GM19240 (cell line): ENCODE data around the gene LARGE1.

Experiments
- DNase-seq: peaks from one replicate; pipeline ENCODE4 v3.0.0; 2011; ENCODE audit warnings: low spot score; ENCODE audit not compliant: insufficient read length

Gene LARGE1

GRCh38 chr22:33825761-33826160 is 94.5 kb downstream of the LARGE1 start:
- no peak for DNase-seq

DNA sequence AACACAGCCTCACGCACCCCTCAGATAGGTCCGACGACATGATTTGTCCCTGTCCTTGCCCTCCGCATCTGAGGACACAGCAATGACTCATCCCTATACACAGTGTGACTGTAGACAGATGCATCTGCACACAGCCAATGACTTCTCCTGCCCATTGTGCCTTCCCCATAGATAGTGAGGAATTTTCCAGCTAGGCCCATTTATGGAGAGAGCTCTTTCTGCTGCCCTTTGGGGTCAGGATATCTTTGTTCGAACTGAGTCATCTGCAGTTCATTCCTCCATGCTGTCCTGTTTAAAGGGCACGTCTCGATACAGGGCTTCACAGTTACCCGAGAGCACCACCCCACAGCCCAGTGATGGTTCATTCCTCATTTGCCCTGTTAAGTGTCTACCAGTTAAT is 96.7 kb downstream of the LARGE1 start:
- DNase-seq, result no peak

- no peak for DNase-seq
These were observed 99.0 kb downstream of the LARGE1 start for GRCh38 chr22:33821290-33821689.

- no peak for DNase-seq
These were observed 100.5 kb downstream of the LARGE1 start for GRCh38 chr22:33819743-33820142.

- no peak for DNase-seq
These were observed 102.7 kb downstream of the LARGE1 start for GRCh38 chr22:33817512-33818127.

DNA sequence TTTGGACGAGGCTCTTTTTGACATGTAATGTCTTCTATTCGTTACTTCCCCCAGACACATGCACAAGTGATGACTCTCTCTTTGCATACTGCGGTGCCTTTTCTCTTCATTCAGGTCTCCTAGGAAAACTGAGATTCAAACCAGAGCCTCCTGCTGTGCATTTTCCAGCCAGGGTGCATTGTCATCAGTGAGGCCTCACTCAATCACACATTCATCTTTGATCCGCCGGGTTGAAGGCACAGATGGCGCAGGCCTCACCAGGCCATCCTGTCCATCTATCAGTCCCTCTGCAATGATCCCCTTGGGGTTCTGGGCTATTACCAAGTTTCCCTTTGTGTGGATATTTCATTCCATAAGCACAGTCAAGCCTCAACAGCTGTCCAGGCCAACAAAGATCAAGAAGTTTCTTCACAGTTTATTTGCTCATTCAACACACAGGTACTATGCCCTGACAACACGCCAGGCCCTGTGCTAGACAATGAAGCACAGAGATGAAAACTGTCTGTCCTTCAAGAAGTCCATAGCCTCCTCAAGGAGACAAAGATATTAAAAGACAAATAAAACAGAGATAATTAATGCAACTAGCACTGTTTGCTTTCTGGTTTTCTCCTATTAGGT is 107.8 kb downstream of the LARGE1 start:
- no peak for DNase-seq

DNA sequence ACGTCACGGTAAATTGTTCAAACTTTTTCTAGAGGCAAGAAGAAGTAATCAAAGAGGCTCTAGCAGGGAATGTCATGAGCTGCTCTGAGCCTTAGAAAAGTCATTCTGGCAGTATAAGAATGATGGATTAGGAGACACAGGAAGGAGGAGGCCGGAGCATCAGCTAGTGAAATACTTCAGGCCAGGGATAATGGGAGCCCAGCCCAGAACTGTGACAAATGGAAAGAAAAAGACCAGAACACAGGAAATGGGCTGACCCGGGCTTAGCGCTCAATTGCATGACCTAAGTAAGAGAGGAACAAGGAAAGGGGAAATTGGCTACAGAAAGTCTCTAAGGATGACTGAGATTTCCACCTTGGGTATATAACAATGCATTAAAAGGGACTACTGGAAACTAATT is 108.6 kb downstream of the LARGE1 start:
- DNase-seq, result no peak

GRCh38 chr22:33811208-33811607 is 109.1 kb downstream of the LARGE1 start:
- DNase-seq, result no peak

DNA sequence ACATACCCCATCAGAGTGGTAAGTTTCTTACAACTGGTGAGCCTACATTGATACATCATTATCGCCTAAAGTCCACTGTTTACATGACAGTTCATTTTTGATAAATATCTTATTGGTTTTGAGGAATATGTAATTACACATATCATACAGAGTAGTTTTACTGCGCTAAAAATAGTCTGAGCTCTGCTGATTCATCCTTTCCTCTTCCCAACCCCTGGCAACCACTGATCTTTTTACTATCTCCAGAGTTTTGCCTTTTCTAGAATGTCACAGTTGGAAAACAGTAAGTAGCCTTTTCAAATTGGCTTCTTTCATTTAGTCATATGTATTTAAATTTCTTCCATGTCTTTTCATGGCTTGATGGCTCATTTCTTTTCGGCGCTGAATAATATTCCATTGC is 112.8 kb downstream of the LARGE1 start:
- DNase-seq, result no peak

- peak; percentile 55 for DNase-seq
These were observed 114.1 kb downstream of the LARGE1 start for GRCh38 chr22:33806191-33806590.

DNA sequence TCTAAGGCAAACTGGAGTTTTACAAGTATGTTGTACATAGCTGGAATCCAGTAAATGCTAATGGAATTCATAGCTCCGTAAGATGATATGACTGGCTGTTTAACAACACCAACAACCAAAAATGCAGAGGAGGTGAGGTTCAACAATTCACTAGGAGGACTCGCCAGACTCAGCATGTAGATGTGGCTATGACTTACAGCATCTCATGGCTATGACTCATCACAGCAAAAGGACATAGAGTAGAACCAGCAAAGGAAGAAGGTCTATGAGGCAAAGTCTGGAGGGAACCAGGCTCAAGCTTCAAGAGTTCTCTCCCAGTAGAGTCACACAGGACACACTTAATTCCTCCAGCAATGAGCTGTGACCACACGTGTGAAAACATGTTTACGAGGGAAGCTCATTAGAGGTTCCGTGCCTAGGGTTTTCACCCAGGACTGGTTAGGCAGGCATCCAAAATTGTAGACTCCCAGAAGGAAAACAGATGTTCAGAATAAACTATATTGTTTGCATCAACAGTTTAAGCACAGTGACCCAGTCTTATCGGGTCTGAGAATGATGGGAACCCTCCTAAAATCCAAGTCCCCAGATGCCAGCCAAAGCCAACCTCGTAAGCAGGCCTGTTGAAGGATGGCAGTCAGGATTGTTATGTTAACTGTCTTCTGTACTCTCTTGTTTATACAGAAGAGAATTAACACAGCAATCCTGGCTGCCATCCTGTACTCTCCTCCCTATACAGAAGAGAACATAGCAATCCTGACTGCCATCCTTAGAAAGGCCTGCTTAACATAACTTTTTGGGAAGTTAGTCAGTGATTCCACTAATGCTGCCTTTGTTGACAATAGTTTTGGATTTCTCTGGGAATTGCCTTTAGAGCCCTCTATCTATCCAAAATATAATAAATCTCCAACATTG is 116.6 kb downstream of the LARGE1 start:
- no peak for DNase-seq

GRCh38 chr22:33798401-33798800 is 121.9 kb downstream of the LARGE1 start:
- no peak for DNase-seq

- no peak for DNase-seq
These were observed 123.8 kb downstream of the LARGE1 start for GRCh38 chr22:33796494-33796893.

DNA sequence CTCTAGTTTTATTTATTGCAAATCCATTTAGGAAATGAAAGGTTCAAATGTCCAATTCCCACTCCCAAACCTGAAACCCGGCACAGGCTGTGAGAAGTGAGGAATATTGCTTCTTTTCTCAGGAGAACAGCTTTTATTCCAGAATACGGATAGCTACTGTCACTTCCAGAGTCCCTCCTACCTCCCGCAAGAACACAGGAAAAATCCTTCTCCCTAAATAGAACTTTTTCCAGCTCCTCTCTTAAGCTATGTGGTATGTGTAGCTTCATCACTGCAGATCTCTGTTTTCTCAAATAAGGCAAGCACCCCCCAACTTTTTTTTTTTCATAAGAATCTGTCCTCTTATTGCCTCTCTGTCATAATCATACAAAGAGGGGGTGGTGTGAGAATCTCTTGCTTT is 126.8 kb downstream of the LARGE1 start:
- no peak for DNase-seq

- DNase-seq, result no peak
These were observed 127.4 kb downstream of the LARGE1 start for GRCh38 chr22:33792832-33793231.

- DNase-seq, result no peak
These were observed 130.5 kb downstream of the LARGE1 start for GRCh38 chr22:33789690-33790253.

DNA sequence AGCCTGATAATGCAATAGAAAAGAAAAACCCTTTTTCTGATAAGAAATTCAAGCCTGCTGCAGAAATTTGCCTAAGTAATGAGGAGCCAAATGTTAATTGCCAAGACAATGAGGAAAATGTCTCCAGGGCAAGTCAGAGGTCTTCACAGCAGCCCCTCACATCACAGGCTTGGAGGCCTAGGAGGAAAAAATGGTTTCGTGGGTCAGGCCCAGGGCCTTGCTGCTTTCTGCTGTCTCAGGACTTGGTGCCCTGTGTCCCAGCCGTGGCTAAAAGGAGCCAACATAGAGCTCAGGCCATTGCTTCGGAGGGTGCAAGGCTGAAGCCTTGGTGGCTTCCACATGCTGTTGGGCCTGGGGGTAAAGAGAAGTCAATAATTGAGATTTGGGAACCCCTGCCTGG is 131.3 kb downstream of the LARGE1 start:
- DNase-seq, result no peak

- DNase-seq, result peak; percentile 14
These were observed 132.4 kb downstream of the LARGE1 start for GRCh38 chr22:33787645-33788456.

DNA sequence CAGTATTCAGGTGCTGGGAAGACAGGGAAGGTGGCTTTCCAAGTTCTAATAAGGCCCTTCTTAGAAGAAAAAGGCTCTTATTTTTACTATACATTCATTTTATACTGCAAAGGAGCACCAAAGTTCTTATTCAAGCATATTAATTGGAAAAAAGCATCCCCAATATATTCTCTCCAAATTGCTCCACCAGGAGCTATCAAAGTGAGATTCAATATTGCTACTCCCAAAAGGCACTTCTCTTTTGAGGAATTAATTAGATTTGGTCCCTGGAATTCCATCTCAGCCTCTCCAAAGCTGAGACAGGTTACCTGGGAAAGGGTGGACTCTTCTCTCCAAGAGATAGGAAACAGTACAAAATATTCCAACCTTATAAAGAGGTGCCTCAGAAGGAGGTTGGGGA is 134.1 kb downstream of the LARGE1 start:
- no peak for DNase-seq

DNA sequence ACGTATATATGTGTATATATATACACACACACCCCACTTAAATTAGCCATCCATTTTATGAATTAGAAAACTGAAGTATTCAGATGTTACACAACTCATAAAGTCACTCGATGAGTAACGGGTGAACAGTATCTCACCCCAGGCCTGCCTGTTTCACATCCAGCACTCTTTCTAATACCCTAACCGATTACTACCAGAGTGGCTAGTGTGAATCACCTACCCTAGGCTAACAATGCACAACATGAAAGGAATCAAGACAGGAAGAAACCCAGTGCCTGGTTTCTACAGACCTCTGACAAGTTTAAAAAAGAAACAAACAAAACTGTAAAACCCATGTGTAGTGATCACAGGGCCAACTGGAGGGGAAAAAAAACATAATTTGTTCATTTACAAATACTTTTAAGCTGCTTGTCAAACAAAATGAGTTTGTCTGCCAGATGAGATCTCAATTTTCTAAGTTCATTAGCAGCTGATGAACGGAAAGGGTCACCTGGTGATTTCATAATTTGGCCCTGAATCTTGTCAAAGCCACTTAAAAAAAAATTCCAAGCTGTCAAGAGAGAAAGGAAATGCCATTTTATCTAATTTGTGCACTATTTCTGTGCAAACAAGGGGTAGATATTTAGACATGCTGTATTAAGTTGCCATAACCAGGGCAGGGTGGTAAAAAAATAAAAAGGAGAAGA is 134.8 kb downstream of the LARGE1 start:
- DNase-seq, result no peak

- DNase-seq, result no peak
These were observed 138.9 kb downstream of the LARGE1 start for GRCh38 chr22:33781411-33781810.
